Activated naive CD4-positive, alpha-beta T cell treated with anti-CD3 and anti-CD28 coated beads, Interleukin-2, amount 50 U/mL, for 24 hours (primary cell): ENCODE results near the gene ABLIM2.

ENCODE experiments used
- H3K27ac Mint-ChIP-seq: one replicate; pipeline ENCODE4 v1.8.0; 2021; ENCODE audit warnings: mild to moderate bottlenecking, mixed read lengths
- H3K27me3 Mint-ChIP-seq: one replicate; pipeline ENCODE4 v1.8.0; 2021; ENCODE audit warnings: mixed read lengths
- H3K36me3 Mint-ChIP-seq: one replicate; pipeline ENCODE4 v1.8.0; 2021; ENCODE audit warnings: mixed read lengths
- H3K4me1 Mint-ChIP-seq: one replicate; pipeline ENCODE4 v1.8.0; 2021; ENCODE audit warnings: mixed read lengths
- H3K4me3 Mint-ChIP-seq: one replicate; pipeline ENCODE4 v1.8.0; 2021; ENCODE audit warnings: mild to moderate bottlenecking, mixed read lengths
- H3K9me3 Mint-ChIP-seq: one replicate; pipeline ENCODE4 v1.8.0; 2021; ENCODE audit warnings: mixed read lengths

ABLIM2 gene

GRCh38 chr4:8046925-8047541 is 111.6 kb downstream of the ABLIM2 start:
- Mint-ChIP-seq H3K9me3 (no peaks in the 10 kb centered on the region), H3K4me3 (no peak overlapping the region), H3K27me3 (no peaks in the 10 kb centered on the region)

DNA sequence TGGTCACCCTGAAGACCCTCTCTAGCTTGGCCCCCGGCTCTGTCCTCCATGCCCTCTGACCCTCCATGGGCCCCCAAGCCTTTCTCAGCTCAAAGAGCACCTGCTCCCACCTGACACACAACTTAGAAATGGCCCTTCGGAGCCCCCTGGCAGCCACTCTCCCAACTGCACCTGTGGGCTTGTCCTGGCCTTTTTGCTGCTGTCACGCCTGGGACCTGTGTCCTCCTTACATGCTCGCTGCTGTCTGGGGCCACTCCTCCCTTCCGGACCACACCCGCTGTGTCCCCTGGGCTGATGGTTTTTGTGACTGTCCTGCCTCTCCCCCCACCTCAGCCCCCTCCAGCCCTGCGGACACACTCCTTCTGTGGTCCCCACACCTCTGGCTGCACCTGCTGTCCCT is 112.7 kb downstream of the ABLIM2 start:
- H3K4me3 Mint-ChIP-seq, result no peak overlapping the region
- H3K9me3 Mint-ChIP-seq, result no peaks in the 10 kb centered on the region
- H3K27me3 Mint-ChIP-seq, result no peaks in the 10 kb centered on the region
- no peaks in the 10 kb centered on the region for H3K4me1 Mint-ChIP-seq
- H3K27ac Mint-ChIP-seq, result no peak overlapping the region
- H3K36me3 Mint-ChIP-seq, result peaks cover 4% of the 10 kb centered on the region

More at GRCh38 chr4:8046925-8047541, 111.6 kb downstream of the ABLIM2 start:
- Mint-ChIP-seq H3K36me3 (peaks cover 3% of the 10 kb centered on the region), H3K4me1 (no peaks in the 10 kb centered on the region), H3K27ac (no peak overlapping the region)

DNA sequence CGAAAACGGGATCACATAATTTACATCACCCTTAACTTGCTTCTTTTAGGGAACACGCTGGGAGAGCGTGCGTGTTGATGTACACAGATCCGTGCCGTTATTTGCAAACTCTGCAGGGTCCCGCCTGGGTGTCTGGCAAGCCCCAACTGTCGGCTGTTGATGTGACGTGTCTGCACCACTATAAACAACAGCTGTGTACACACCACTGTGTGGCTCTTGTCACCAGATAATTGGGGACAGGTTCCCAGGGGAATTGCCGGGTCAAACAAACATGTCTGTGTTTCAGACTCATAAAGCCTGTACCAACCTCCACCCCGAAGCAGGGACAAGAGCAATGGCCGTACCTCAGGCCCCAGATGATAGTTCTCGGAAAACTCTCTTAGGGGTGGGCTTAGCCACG is 113.9 kb downstream of the ABLIM2 start:
- H3K4me3 Mint-ChIP-seq, result no peak overlapping the region
- H3K27ac Mint-ChIP-seq, result no peak overlapping the region
- peaks cover 4% of the 10 kb centered on the region for H3K36me3 Mint-ChIP-seq
- no peaks in the 10 kb centered on the region for H3K27me3 Mint-ChIP-seq
- H3K4me1 Mint-ChIP-seq, result no peaks in the 10 kb centered on the region
- no peaks in the 10 kb centered on the region for H3K9me3 Mint-ChIP-seq

DNA sequence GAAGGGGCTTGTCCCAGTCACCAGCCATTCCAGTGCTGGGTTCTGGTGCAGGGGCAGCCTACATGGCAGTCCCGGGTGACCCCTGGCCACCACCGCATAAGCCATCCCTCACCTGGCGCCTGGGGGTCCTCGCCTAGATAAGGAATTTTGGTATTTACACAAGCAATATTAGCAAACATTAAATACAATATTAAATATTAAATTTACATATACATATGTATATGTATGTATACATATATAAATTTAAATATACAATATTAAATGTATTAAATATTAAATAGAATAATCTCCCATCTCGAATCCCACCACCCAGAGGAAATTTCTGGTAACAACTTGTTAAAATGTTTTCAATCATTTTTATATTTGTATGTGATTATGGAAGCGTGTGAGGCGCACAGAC is 114.4 kb downstream of the ABLIM2 start:
- Mint-ChIP-seq H3K27ac (no peak overlapping the region), H3K9me3 (no peaks in the 10 kb centered on the region), H3K27me3 (no peaks in the 10 kb centered on the region), H3K36me3 (peaks cover 4% of the 10 kb centered on the region), H3K4me3 (no peak overlapping the region), H3K4me1 (no peaks in the 10 kb centered on the region)

DNA sequence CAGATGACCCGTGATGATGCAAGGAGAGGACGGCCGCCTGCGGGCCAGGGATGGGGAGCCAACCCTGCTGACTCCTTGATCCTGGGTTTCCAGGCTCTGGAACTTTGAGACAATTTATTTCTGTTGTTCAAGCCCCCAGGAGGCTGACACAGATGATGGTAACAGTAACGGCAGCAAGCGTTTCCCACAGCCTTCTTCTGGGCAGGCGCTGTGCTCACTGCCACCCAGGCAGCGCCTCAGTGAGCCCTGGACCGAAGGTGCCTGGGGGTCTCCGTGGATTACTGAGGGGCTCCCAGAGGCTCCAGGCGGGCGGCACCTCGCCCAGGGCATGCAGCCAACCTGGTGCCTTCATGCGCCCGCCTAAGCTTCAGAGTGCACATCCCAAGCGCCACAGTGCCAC is 115.0 kb downstream of the ABLIM2 start:
- Mint-ChIP-seq H3K27me3 (no peaks in the 10 kb centered on the region), H3K36me3 (peaks cover 4% of the 10 kb centered on the region), H3K4me3 (no peak overlapping the region), H3K9me3 (no peaks in the 10 kb centered on the region), H3K4me1 (no peaks in the 10 kb centered on the region), H3K27ac (no peak overlapping the region)

DNA sequence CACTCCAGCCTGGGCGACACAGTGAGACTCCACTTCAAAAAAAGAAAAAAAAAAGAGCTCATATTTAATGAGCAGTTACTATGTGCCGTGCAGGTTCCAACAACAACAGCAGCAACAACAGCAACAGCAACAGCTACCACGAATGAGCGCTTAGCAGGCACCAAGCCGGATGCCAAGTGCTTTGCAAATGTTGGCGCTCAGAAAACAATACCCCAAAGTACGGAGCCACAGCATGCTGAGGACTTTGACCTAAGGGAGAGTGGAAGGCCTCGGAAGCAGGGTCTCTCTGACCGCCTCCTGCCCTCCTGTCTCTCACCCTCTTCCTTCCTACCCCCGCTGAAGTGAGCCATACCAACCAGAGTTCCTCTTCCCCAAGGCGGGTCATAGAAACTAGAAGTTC is 116.7 kb downstream of the ABLIM2 start:
- H3K9me3 Mint-ChIP-seq, result no peaks in the 10 kb centered on the region
- H3K4me3 Mint-ChIP-seq, result no peak overlapping the region
- H3K27ac Mint-ChIP-seq, result no peak overlapping the region
- no peaks in the 10 kb centered on the region for H3K4me1 Mint-ChIP-seq
- no peaks in the 10 kb centered on the region for H3K27me3 Mint-ChIP-seq
- H3K36me3 Mint-ChIP-seq, result peaks cover 4% of the 10 kb centered on the region

DNA sequence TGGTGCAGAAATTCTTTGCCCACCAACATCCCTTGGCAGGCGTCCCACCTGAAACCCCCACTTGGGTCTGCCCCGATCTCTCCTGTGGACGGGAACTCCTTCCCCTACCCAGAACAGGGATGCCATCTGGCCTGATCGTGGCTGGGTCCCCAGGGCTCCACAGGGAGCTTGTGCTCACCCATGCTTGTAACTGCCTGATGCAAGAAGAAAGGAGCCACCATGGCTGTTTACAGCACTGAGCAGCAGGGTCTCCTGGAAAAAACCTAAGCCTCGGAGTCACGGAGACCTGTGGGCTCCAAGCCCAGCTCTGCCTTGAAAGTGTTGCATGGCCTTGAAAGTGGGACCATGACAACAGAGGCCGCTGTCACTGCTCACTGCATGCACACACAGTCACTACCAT is 117.4 kb downstream of the ABLIM2 start:
- peaks cover 4% of the 10 kb centered on the region for H3K36me3 Mint-ChIP-seq
- no peak overlapping the region for H3K27ac Mint-ChIP-seq
- no peaks in the 10 kb centered on the region for H3K27me3 Mint-ChIP-seq
- no peaks in the 10 kb centered on the region for H3K9me3 Mint-ChIP-seq
- H3K4me3 Mint-ChIP-seq, result no peak overlapping the region
- H3K4me1 Mint-ChIP-seq, result no peaks in the 10 kb centered on the region

DNA sequence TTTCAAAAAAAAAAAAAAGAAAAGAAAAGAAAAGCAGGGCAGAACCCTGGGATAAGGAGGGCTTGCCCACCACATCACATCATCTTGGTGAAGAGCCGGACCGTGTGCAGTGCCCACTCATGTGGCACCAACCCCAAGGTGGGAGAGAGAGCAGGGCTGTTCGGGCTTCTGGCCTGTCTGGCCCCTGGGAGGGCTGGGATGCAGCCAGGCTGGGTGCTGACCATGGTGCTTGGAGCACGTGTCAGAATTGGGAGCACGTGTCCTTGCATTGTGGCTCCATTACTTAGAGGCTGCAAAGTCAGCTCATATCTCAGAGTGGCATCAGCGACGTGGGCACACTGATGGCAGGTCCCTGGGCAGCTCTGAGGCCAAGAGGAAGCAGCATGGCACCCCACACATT is 118.0 kb downstream of the ABLIM2 start:
- H3K36me3 Mint-ChIP-seq, result peaks cover 4% of the 10 kb centered on the region
- H3K4me3 Mint-ChIP-seq, result no peak overlapping the region
- peaks cover 3% of the 10 kb centered on the region for H3K4me1 Mint-ChIP-seq
- no peak overlapping the region for H3K27ac Mint-ChIP-seq
- H3K9me3 Mint-ChIP-seq, result no peaks in the 10 kb centered on the region
- H3K27me3 Mint-ChIP-seq, result no peaks in the 10 kb centered on the region

- peaks cover 10% of the 10 kb centered on the region for H3K4me1 Mint-ChIP-seq
- H3K4me3 Mint-ChIP-seq, result no peak overlapping the region
- peaks cover 4% of the 10 kb centered on the region for H3K36me3 Mint-ChIP-seq
- no peaks in the 10 kb centered on the region for H3K9me3 Mint-ChIP-seq
- H3K27ac Mint-ChIP-seq, result no peak overlapping the region
- no peaks in the 10 kb centered on the region for H3K27me3 Mint-ChIP-seq
Observed at GRCh38 chr4:8039853-8040252, 118.8 kb downstream of the ABLIM2 start.

GRCh38 chr4:8039290-8039689 is 119.3 kb downstream of the ABLIM2 start:
- no peaks in the 10 kb centered on the region for H3K9me3 Mint-ChIP-seq
- peaks cover 10% of the 10 kb centered on the region for H3K4me1 Mint-ChIP-seq
- no peaks in the 10 kb centered on the region for H3K27me3 Mint-ChIP-seq
- no peak overlapping the region for H3K4me3 Mint-ChIP-seq
- no peak overlapping the region for H3K27ac Mint-ChIP-seq
- peaks cover 4% of the 10 kb centered on the region for H3K36me3 Mint-ChIP-seq

GRCh38 chr4:8038719-8039251 is 119.8 kb downstream of the ABLIM2 start:
- Mint-ChIP-seq H3K36me3 (peaks cover 4% of the 10 kb centered on the region), H3K4me1 (peaks cover 10% of the 10 kb centered on the region), H3K27ac (no peak overlapping the region), H3K4me3 (no peak overlapping the region), H3K9me3 (no peaks in the 10 kb centered on the region), H3K27me3 (no peaks in the 10 kb centered on the region)

GRCh38 chr4:8038083-8038482 is 120.5 kb downstream of the ABLIM2 start:
- Mint-ChIP-seq H3K36me3 (peaks cover 4% of the 10 kb centered on the region), H3K27me3 (no peaks in the 10 kb centered on the region), H3K27ac (no peak overlapping the region), H3K9me3 (no peaks in the 10 kb centered on the region), H3K4me1 (peaks cover 10% of the 10 kb centered on the region), H3K4me3 (no peak overlapping the region)

GRCh38 chr4:8037150-8037769 is 121.4 kb downstream of the ABLIM2 start:
- no peak overlapping the region for H3K4me3 Mint-ChIP-seq
- peaks cover 10% of the 10 kb centered on the region for H3K4me1 Mint-ChIP-seq
- H3K27me3 Mint-ChIP-seq, result no peaks in the 10 kb centered on the region
- no peaks in the 10 kb centered on the region for H3K9me3 Mint-ChIP-seq
- peaks cover 3% of the 10 kb centered on the region for H3K36me3 Mint-ChIP-seq
- no peak overlapping the region for H3K27ac Mint-ChIP-seq

DNA sequence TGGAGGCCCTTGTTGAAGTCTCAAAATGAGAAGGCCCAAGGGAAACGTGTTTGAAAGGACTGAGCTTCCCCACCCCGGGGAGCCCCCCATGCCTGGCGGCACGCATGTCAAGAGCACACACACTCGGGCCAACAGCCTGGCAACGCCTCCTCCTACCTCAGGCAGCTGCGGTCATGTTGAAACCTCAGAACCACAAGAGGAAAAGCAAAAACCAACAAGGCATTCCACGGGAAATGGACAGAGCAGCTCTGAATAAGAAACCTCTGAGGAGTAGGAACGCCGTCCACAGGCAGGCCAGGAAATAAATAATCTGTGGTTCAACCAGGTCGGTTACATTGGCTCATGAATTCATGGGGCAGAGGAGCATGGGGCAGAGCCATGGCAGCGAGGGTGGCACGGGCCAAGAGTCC is 123.2 kb downstream of the ABLIM2 start:
- no peaks in the 10 kb centered on the region for H3K36me3 Mint-ChIP-seq
- H3K4me1 Mint-ChIP-seq, result peaks cover 10% of the 10 kb centered on the region
- no peaks in the 10 kb centered on the region for H3K27me3 Mint-ChIP-seq
- H3K9me3 Mint-ChIP-seq, result no peaks in the 10 kb centered on the region
- H3K4me3 Mint-ChIP-seq, result no peak overlapping the region
- H3K27ac Mint-ChIP-seq, result no peak overlapping the region

- Mint-ChIP-seq H3K27ac (no peak overlapping the region), H3K4me3 (no peak overlapping the region), H3K27me3 (no peaks in the 10 kb centered on the region), H3K4me1 (peaks cover 10% of the 10 kb centered on the region), H3K36me3 (no peaks in the 10 kb centered on the region), H3K9me3 (no peaks in the 10 kb centered on the region)
Observed at GRCh38 chr4:8033829-8034528, 124.6 kb downstream of the ABLIM2 start.

DNA sequence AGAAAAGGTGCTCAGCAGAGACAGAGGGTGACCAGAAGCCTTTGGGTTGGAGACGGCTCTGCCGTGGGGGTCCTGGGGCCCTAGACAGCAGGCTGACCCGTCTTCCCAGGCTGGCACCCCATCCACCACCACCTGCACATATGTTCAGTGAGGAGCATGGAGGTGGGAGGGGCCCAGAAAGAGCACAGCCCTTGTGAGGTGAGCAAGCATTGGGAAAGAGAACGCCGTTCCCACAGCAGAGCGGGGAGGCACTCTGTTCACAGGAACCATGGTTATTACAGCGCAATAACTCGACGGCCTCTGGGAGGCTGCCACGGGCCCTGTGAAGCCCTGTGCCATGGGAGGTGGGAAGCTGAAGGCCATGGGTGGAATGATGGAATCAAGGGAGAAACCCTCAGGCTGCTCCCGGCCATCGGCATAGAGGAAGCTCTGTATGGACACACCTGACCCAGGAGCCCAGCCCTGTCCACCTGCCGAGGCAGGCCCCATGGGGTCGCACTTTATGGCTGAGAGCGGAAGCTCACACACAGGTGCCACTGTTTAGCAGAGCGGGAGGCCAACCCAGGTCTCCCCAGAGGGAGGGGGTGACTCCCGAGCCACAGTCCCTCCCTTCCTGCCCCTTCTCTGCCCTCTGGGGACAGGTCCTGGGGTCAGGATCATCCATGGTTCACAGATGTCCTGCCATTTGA is 125.4 kb downstream of the ABLIM2 start:
- no peaks in the 10 kb centered on the region for H3K9me3 Mint-ChIP-seq
- H3K4me3 Mint-ChIP-seq, result no peak overlapping the region
- H3K27me3 Mint-ChIP-seq, result no peaks in the 10 kb centered on the region
- no peaks in the 10 kb centered on the region for H3K36me3 Mint-ChIP-seq
- H3K27ac Mint-ChIP-seq, result no peak overlapping the region
- H3K4me1 Mint-ChIP-seq, result peaks cover 10% of the 10 kb centered on the region
